ENCODE data around the gene TBC1D9. TPM values are rescaled to one million over a fixed set of nuclear protein-coding genes. Genes with fewer than 3 reads are reported as not detected.

Gene TBC1D9
- total RNA-seq, 1 donor from 2014 or later: 34.6 TPM

DNA sequence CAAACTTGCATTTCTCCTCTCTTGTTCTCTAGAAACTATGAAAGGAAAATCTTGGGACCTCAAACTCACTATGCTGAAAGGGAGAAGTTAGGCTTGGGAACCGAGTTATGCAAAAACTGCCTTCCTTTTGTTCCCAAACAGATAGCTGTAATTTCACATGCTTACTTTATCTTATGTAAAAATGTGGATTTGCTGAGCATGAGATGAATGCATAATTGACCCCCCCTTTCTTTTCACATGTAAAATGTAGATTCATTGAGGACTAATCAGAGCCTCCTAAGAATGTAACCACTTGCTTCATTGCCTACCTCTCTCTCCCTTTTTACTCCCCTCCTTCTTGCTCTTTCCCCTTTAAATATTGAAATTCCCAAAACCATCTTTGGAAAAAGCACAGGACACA, 18.0 kb downstream of the TBC1D9 start:
- H3K36me3 ChIP-seq (ENCODE audit: control insufficient read depth, insufficient read depth, low read length): no peaks in the 10 kb centered on the region
- DNase-seq (ENCODE audit: low read depth): no peak
- H3K27me3 ChIP-seq (ENCODE audit: control insufficient read depth, insufficient read depth, low read length): no peaks in the 10 kb centered on the region
- TF ChIP-seq, protein P1, sequence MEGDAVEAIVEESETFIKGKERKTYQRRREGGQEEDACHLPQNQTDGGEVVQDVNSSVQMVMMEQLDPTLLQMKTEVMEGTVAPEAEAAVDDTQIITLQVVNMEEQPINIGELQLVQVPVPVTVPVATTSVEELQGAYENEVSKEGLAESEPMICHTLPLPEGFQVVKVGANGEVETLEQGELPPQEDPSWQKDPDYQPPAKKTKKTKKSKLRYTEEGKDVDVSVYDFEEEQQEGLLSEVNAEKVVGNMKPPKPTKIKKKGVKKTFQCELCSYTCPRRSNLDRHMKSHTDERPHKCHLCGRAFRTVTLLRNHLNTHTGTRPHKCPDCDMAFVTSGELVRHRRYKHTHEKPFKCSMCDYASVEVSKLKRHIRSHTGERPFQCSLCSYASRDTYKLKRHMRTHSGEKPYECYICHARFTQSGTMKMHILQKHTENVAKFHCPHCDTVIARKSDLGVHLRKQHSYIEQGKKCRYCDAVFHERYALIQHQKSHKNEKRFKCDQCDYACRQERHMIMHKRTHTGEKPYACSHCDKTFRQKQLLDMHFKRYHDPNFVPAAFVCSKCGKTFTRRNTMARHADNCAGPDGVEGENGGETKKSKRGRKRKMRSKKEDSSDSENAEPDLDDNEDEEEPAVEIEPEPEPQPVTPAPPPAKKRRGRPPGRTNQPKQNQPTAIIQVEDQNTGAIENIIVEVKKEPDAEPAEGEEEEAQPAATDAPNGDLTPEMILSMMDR (IDR thresholded peaks at IDR 0.05; ENCODE audit: insufficient read depth, low read length, poor library complexity, severe bottlenecking): no peak
- H3K4me3 ChIP-seq (ENCODE audit: low read depth, low read length): no peak overlapping the region

DNA sequence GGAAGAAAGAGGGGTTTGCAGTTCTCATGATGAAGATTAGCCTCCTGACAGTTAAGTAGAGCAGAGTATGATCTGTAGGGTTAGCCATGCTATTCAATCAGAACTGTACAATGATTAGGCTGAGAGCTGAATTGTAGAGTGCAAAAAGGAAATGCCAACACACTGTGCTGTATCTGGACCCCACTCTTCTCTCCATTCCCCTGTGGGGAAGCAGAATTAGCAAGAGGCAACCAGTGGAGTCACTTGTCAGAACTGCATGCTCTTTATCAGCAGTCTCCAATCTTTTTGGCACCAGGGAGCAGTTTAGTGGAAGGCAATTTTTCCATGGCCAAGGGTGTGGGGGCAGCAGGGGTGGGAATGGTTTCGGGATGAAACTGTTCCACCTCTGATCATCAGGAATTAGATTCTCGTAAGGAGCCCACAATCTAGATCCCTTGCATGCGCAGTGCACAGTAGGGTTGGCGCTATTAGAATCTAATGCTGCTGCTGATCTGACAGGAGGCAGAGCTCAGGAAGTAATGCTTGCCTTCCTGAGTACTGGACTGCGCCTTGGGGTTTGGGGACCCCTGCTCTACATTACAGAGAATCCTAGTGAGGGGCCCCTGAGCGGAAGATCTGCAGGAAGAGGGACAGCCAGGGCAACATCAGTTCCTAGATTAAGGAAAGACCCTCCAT, 19.4 kb downstream of the TBC1D9 start:
- H3K27me3 ChIP-seq (ENCODE audit: control insufficient read depth, insufficient read depth, low read length): no peaks in the 10 kb centered on the region
- H3K4me3 ChIP-seq (ENCODE audit: low read depth, low read length): no peak overlapping the region
- TF ChIP-seq, protein P1 (IDR thresholded peaks at IDR 0.05; ENCODE audit: insufficient read depth, low read length, poor library complexity, severe bottlenecking): no peak

DNA sequence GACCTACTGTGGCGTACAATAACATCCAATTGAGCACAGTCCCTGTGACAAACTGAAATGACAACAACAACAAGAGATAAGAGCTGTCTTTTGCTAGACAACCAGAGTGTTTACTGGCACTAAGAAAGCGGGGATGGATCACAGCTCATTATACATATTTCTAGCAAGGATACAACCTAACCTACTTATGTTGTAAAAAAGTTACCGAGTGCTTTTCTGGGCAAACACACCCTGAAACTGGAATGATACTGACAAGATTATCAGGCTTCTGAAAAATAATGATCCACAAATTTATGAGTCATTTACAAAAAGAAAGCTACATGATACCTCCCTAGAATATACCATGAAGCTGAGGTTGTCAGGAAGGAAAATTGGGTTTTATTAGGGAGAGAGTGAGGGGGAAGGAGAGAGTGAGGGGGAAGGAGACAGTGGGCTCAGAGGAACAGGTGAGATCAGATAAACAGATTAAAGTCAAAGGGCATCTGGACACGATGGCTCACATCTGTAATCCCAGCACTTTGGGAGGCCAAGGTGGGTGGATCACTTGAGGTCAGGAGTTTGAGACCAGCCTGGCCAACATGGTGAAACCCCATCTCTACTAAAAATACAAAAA, 20.3 kb downstream of the TBC1D9 start:
- Histone ChIP-seq H3K36me3 (ENCODE audit: control insufficient read depth, insufficient read depth, low read length) (no peaks in the 10 kb centered on the region), H3K4me3 (ENCODE audit: low read depth, low read length) (no peak overlapping the region), H3K27me3 (ENCODE audit: control insufficient read depth, insufficient read depth, low read length) (no peaks in the 10 kb centered on the region)
- no peak for DNase-seq (ENCODE audit: low read depth)
- TF ChIP-seq, protein P1 (IDR thresholded peaks at IDR 0.05; ENCODE audit: insufficient read depth, low read length, poor library complexity, severe bottlenecking): no peak

More for the DNA sequence above, 19.4 kb downstream of the TBC1D9 start:
- H3K36me3 ChIP-seq (ENCODE audit: control insufficient read depth, insufficient read depth, low read length): no peaks in the 10 kb centered on the region
- DNase-seq (ENCODE audit: low read depth): no peak

DNA sequence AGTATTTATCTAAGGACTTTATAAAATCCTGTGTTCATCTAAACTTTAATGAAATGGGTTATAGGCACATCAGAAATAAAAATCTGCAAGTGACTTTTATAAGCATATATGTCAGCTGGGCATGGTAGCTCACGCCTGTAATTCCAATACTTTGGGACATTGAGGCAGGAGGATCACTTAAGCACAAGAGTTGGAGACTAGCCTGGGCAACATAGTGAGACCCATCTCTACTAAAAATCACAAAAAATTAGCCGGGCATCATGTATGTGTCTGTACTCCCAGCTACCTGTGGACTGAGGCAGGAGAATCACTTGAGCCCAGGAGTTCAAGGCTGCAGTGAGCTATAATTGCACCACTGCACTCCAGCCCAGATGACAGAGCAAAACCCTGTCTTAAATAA, 20.9 kb downstream of the TBC1D9 start:
- no peak for DNase-seq (ENCODE audit: low read depth)
- TF ChIP-seq, protein P1 (IDR thresholded peaks at IDR 0.05; ENCODE audit: insufficient read depth, low read length, poor library complexity, severe bottlenecking): no peak
- no peak overlapping the region for H3K4me3 ChIP-seq (ENCODE audit: low read depth, low read length)
- H3K27me3 ChIP-seq (ENCODE audit: control insufficient read depth, insufficient read depth, low read length): no peaks in the 10 kb centered on the region
- H3K36me3 ChIP-seq (ENCODE audit: control insufficient read depth, insufficient read depth, low read length): no peaks in the 10 kb centered on the region

DNA sequence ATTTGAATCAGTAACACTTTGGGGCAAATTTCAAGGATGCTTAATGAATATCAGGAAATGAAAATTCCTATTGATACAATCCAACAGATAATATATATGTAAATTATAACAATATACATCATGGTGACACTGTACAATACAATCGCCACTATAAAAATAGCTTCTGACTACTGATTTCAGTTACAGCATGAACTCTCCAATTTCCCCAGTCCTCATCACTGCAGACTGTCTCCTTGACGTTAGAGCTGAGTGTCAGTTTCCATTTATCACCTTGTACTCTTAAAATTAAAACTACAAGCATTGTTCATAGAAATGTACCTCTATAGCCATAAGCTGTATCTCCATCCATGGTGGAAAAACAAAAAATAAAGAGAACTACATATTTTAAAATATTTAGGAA, 23.4 kb downstream of the TBC1D9 start:
- Histone ChIP-seq H3K27me3 (ENCODE audit: control insufficient read depth, insufficient read depth, low read length) (no peaks in the 10 kb centered on the region), H3K36me3 (ENCODE audit: control insufficient read depth, insufficient read depth, low read length) (no peaks in the 10 kb centered on the region), H3K4me3 (ENCODE audit: low read depth, low read length) (no peak overlapping the region)
- TF ChIP-seq, protein P1 (IDR thresholded peaks at IDR 0.05; ENCODE audit: insufficient read depth, low read length, poor library complexity, severe bottlenecking): no peak
- no peak for DNase-seq (ENCODE audit: low read depth)

Measured in kidney epithelial cell (primary cell).